NOMO-1 treated with DMSO at 0.1 percent for 48 hours (cell line): ENCODE measurements around the gene CSF3R.

Experiments used
- DNase-seq: peaks from one replicate; lab custom pipeline; 2025; ENCODE audit not compliant: unreplicated experiment; lab: John Stamatoyannopoulos, UW

Gene CSF3R

GRCh38 chr1:36421649-36422048 is 61.1 kb downstream of the CSF3R start:
- DNase-seq = no peak

DNA sequence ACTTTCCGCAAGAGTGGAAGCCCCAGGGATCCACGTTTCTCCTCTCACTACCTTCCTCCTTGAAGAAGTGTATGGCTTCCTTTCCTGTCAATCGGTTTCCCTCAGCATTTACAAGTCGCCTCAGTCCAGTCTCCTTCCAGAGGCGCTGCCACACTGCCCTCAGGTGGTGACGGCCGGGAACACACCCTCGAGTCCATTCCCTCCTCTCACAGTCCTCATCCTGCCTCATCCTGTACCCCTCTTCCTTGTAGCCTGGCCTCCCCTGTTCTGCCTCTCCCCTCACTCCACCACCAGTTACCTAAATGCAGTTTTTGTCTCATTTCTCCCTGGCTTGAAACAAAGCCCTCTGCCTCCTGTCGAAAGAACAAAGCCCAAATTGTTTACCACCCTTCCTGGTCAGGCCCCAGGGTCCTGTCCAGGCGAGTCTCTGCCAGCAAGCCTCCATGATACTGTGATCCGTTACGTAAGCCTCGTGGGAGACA is 61.8 kb downstream of the CSF3R start:
- DNase-seq = peak; percentile 84

- DNase-seq = no peak
These were observed 62.3 kb downstream of the CSF3R start for GRCh38 chr1:36420409-36420808.

- DNase-seq = no peak
These were observed 63.1 kb downstream of the CSF3R start for GRCh38 chr1:36419569-36419968.

DNA sequence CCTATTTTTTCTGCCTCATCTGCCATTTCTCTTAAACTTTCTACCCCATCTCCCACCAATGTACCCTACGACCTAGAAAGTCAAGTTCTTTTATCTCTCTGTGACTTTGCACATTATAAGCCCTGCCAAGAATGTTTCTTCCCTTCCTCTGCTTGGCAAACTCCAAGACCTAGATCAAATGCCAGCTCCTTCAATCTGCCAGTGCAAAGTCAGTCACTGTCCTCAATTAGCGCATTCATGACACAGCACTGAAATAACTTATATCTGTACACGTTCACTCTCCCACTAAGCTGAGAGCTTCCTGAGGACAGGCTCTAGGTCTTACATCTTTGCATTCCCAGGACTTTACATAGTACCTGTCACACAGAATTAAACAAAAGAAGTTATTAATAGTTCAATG is 63.6 kb downstream of the CSF3R start:
- DNase-seq = no peak

- no peak for DNase-seq
These were observed 64.8 kb downstream of the CSF3R start for GRCh38 chr1:36417931-36418330.
